ENCODE data around the gene MT1A. TPM values are rescaled to one million over a fixed set of nuclear protein-coding genes. Genes with fewer than 3 reads are reported as not detected.

Gene MT1A
- polyA plus RNA-seq, 1 of the 3 experiments (the other 2 are of a cell fraction), result 5.4 TPM

GRCh38 chr16:56679078-56679730 is 40.7 kb downstream of the MT1A start:
- no peak for DNase-seq

GRCh38 chr16:56679818-56680217 is 41.4 kb downstream of the MT1A start:
- no peaks in the 10 kb centered on the region for H3K9me3 ChIP-seq
- H3K4me3 ChIP-seq (ENCODE audit: low read depth in 2 of 2, low read length in 1 of 2), result no peak overlapping the region
- H3K27ac ChIP-seq (ENCODE audit: low read depth in 2 of 2, low read length in 1 of 2), result no peak overlapping the region
- peaks cover 0 to 26% of the 10 kb centered on the region in 2 experiments; a peak in 2 of 4 replicates for H3K4me1 ChIP-seq (ENCODE audit: control insufficient read depth in 1 of 2, insufficient read depth in 2 of 2, low read depth in 1 of 2, low read length in 1 of 2)
- no peak for DNase-seq
- no peak overlapping the region for H2AFZ ChIP-seq (ENCODE audit: low read depth)
- 83% methylated on average over 6 of the region's 6 CpGs for WGBS (ENCODE audit: low lambda C conversion rate)
- H3K9ac ChIP-seq, result no peak overlapping the region
- H4K20me1 ChIP-seq (ENCODE audit: insufficient read depth), result no peaks in the 10 kb centered on the region
- no peaks in the 10 kb centered on the region for H3K9me2 ChIP-seq
- no peaks in the 10 kb centered on the region for H3K36me3 ChIP-seq (replicated peaks in 1 of 2; ENCODE audit: control insufficient read depth in 1 of 2, insufficient read depth in 2 of 2, low read length in 1 of 2)
- CTCF ChIA-PET, result interaction anchor here (1.2 to 1.6 kb wide), 3 partner anchors 9 to 110 kb away, joined by 3 to 4 read pairs (median 3); no protein-coding TSS in a partner anchor
- H3F3A ChIP-seq (replicated peaks; ENCODE audit: insufficient read depth), result no peaks in the 10 kb centered on the region
- TF ChIP-seq CHD2 (IDR thresholded peaks at IDR 0.05; ENCODE audit: low read length, partially characterized antibody) (no peak), NFIC (IDR thresholded peaks at IDR 0.05; ENCODE audit: borderline replicate concordance) (no peak), MEF2A (IDR thresholded peaks at IDR 0.05; ENCODE audit: borderline replicate concordance, low read depth) (no peak), TAF1 (IDR thresholded peaks at IDR 0.05; ENCODE audit: borderline replicate concordance, low read depth, low read length) (no peak), FOXJ3 (CRISPR knock-in tag; IDR thresholded peaks at IDR 0.05) (no peak)
- peaks cover 9% of the 10 kb centered on the region; the same call in 1 of the 2 replicates for H3K79me2 ChIP-seq (ENCODE audit: insufficient read depth)
- H3K27me3 ChIP-seq (ENCODE audit: insufficient read depth), result no peaks in the 10 kb centered on the region
- POLR2A ChIA-PET, result no interaction called here
- no peak overlapping the region for H3K4me2 ChIP-seq

More at GRCh38 chr16:56679078-56679730, 40.7 kb downstream of the MT1A start:
- H3K4me2 ChIP-seq, result no peak overlapping the region
- no peak overlapping the region for H3K4me3 ChIP-seq (ENCODE audit: low read depth in 2 of 2, low read length in 1 of 2)
- WGBS (ENCODE audit: low lambda C conversion rate), result 91% methylated on average over 3 of the region's 3 CpGs
- CTCF ChIA-PET, result interaction anchor here (0.9 to 1.6 kb wide), 5 partner anchors 10 to 110 kb away, joined by 3 to 5 read pairs (median 3); no protein-coding TSS in a partner anchor
- peaks cover 9% of the 10 kb centered on the region; the same call in 1 of the 2 replicates for H3K79me2 ChIP-seq (ENCODE audit: insufficient read depth)
- no peak overlapping the region for H3K9ac ChIP-seq
- H3F3A ChIP-seq (replicated peaks; ENCODE audit: insufficient read depth), result no peaks in the 10 kb centered on the region
- no peak overlapping the region for H2AFZ ChIP-seq (ENCODE audit: low read depth)
- no peaks in the 10 kb centered on the region for H3K9me3 ChIP-seq
- H3K27me3 ChIP-seq (ENCODE audit: insufficient read depth), result no peaks in the 10 kb centered on the region
- H4K20me1 ChIP-seq (ENCODE audit: insufficient read depth), result no peaks in the 10 kb centered on the region
- TF ChIP-seq TCF12 (IDR thresholded peaks at IDR 0.05) (no peak), NFIC (IDR thresholded peaks at IDR 0.05; ENCODE audit: borderline replicate concordance) (no peak), ELF1 (IDR thresholded peaks at IDR 0.05) (no peak), FOSL2 (IDR thresholded peaks at IDR 0.05; ENCODE audit: borderline replicate concordance, low read depth) (no peak), NRF1 (IDR thresholded peaks at IDR 0.05; ENCODE audit: low read depth, low read length) (no peak), POLR2AphosphoS5 (IDR thresholded peaks at IDR 0.05; ENCODE audit: low read depth, low read length) (no peak), RCOR1 (IDR thresholded peaks at IDR 0.05; ENCODE audit: low read length) (no peak), GATA2 (CRISPR knock-in tag; IDR thresholded peaks at IDR 0.05) (no peak), MAX (IDR thresholded peaks at IDR 0.05; ENCODE audit: low read depth) (no peak), EP300 (IDR thresholded peaks at IDR 0.05; ENCODE audit: borderline replicate concordance in 1 of 2, low read depth in 1 of 2, low read length in 1 of 2) (no peak), MXI1 (IDR thresholded peaks at IDR 0.05; ENCODE audit: low read depth, low read length) (no peak), PBX3 (IDR thresholded peaks at IDR 0.05) (no peak), USF1 (IDR thresholded peaks at IDR 0.05; ENCODE audit: borderline replicate concordance, low read depth) (no peak), FOXJ3 (CRISPR knock-in tag; IDR thresholded peaks at IDR 0.05) (no peak), SMC3 (IDR thresholded peaks at IDR 0.05; ENCODE audit: low read depth, low read length) (no peak), SIN3A (IDR thresholded peaks at IDR 0.05; ENCODE audit: borderline replicate concordance, low read depth, low read length) (no peak)
- POLR2A ChIA-PET, result no interaction called here
- H3K36me3 ChIP-seq (replicated peaks in 1 of 2; ENCODE audit: control insufficient read depth in 1 of 2, insufficient read depth in 2 of 2, low read length in 1 of 2), result no peaks in the 10 kb centered on the region
- no peak overlapping the region for H3K27ac ChIP-seq (ENCODE audit: low read depth in 2 of 2, low read length in 1 of 2)
- no peaks in the 10 kb centered on the region for H3K9me2 ChIP-seq
- H3K4me1 ChIP-seq (ENCODE audit: control insufficient read depth in 1 of 2, insufficient read depth in 2 of 2, low read depth in 1 of 2, low read length in 1 of 2), result peaks cover 0 to 25% of the 10 kb centered on the region in 2 experiments; a peak in 2 of 4 replicates

Data from SK-N-SH (cell line).